Astrocyte of the spinal cord (primary cell): Measurements from ENCODE around the gene KMO.
A peak's percentile ranks its signal among the peaks of the same experiment; 100 is the strongest.

Experiments
- DNase-seq: peaks from one replicate; pipeline ENCODE4 v3.0.0; 2011; ENCODE audit warnings: low read depth, low spot score
- H3K4me3 ChIP-seq: 2 replicates; pipeline ENCODE4 v1.5.1; 2011; ENCODE audit warnings: low read depth, mild to moderate bottlenecking, low read length, moderate library complexity
- CTCF ChIP-seq: IDR thresholded peaks from 2 replicates; pipeline ENCODE4 v1.5.1; 2012; ENCODE audit warnings: low read depth, mild to moderate bottlenecking, low read length, inconsistent platforms
- in situ Hi-C: cut with HindIII; loops from 2 replicates; pipeline ENCODE4 v1.10.0; 2017; ENCODE audit warnings: low sequenced_read_pairs

The KMO gene

GRCh38 chr1:241520080-241520465 is 12.1 kb upstream of the KMO start:
- TF ChIP-seq CTCF = no peak
- in situ Hi-C loops = no loop called here
- DNase-seq = no peak
- peak overlapping the region; percentile 58 for H3K4me3 ChIP-seq

GRCh38 chr1:241521718-241522117 is 10.5 kb upstream of the KMO start:
- H3K4me3 ChIP-seq = no peak overlapping the region
- no peak for DNase-seq
- in situ Hi-C loops = no loop called here
- no peak for TF ChIP-seq CTCF

- H3K4me3 ChIP-seq = no peak overlapping the region
- no peak for DNase-seq
- no peak for TF ChIP-seq CTCF
- in situ Hi-C loops = no loop called here
Measured at GRCh38 chr1:241525026-241525425, 7.2 kb upstream of the KMO start.

GRCh38 chr1:241527146-241527545 is 5.0 kb upstream of the KMO start:
- in situ Hi-C loops = no loop called here
- DNase-seq = no peak
- no peak for TF ChIP-seq CTCF
- H3K4me3 ChIP-seq = no peak overlapping the region

GRCh38 chr1:241531195-241532161 is 700 bp upstream of the KMO start:
- in situ Hi-C loops = no loop called here
- TF ChIP-seq CTCF = peak; percentile 44
- peak overlapping the region; percentile 52 for H3K4me3 ChIP-seq
- DNase-seq = peak; percentile 86

- no peak for TF ChIP-seq CTCF
- in situ Hi-C loops = no loop called here
- DNase-seq = no peak
- H3K4me3 ChIP-seq = no peak overlapping the region
Measured at GRCh38 chr1:241532864-241533263, 686 bp downstream of the KMO start.
